Spinal cord (tissue), 10 donors: ENCODE data around the gene NOX3. TPM values are rescaled to one million over a fixed set of nuclear protein-coding genes. Genes with fewer than 3 reads are reported as not detected.

Source experiments
- DNase-seq, 6 donors: peaks; one replicate each; pipeline versions ENCODE4 v3.0.0 to v3.0.0-alpha.2; 2013 to 2015; ENCODE audit warnings: low spot score in 6 of 6, low read depth in 4 of 6
- H3K27ac ChIP-seq: one replicate; pipeline ENCODE4 v1.5.1; 2013; ENCODE audit warnings: low read depth, low read length, control low read depth
- H3K27me3 ChIP-seq: one replicate; pipeline ENCODE4 v1.6.1; 2013; ENCODE audit warnings: low read length; ENCODE audit not compliant: control insufficient read depth, insufficient read depth
- H3K36me3 ChIP-seq: one replicate; pipeline ENCODE4 v1.6.1; 2013; ENCODE audit warnings: low read length; ENCODE audit not compliant: control insufficient read depth, insufficient read depth
- H3K4me1 ChIP-seq: one replicate; pipeline ENCODE4 v1.6.1; 2013; ENCODE audit warnings: low read length; ENCODE audit not compliant: control insufficient read depth, insufficient read depth
- H3K4me3 ChIP-seq: one replicate; pipeline ENCODE4 v1.5.1; 2013; ENCODE audit warnings: low read depth, low read length, control low read depth
- H3K9me3 ChIP-seq: one replicate; pipeline ENCODE4 v1.6.1; 2013; ENCODE audit warnings: low read length; ENCODE audit not compliant: control insufficient read depth, insufficient read depth
- WGBS: methylation state at CpG from one replicate; pipeline ENCODE4 v1.1.5; 2013; ENCODE audit warnings: missing lambda C conversion rate; ENCODE audit not compliant: insufficient coverage; 5-methylcytosine and 5-hydroxymethylcytosine counted together
- polyA plus RNA-seq, 2 donors: library from polyadenylated mRNA; unstranded; fragments of 120-200 nt; gene quantifications; one replicate each; pipeline ENCODE4 v1.2.1, GENCODE V29; 2013; ENCODE audit not compliant: insufficient read length in 2 of 2
- total RNA-seq, 2 donors: library from RNA; depleted of rRNA in 1 of 2; stranded (reverse); fragments of 120-200 nt in 1 of 2; fragments of >200 nt in 1 of 2; gene quantifications; one replicate each; pipeline versions ENCODE4 v1.2.3 to v1.2.4, GENCODE V29; 2013 to 2014
- donor health status: healthy.

Gene NOX3
- total and polyA plus RNA-seq, 4 donors, result not detected

GRCh38 chr6:155382338-155382685 is 73.3 kb downstream of the NOX3 start:
- Histone ChIP-seq H3K4me1 (no peaks in the 10 kb centered on the region), H3K4me3 (no peak overlapping the region), H3K27me3 (no peaks in the 10 kb centered on the region), H3K9me3 (peaks cover 1% of the 10 kb centered on the region), H3K36me3 (no peaks in the 10 kb centered on the region), H3K27ac (no peak overlapping the region)
- no peak for DNase-seq
- no CpG with 5 or more reads among the region's 3 CpGs for WGBS

GRCh38 chr6:155381673-155382337 is 73.8 kb downstream of the NOX3 start:
- DNase-seq, result no peak
- Histone ChIP-seq H3K27me3 (no peaks in the 10 kb centered on the region), H3K4me3 (no peak overlapping the region), H3K4me1 (no peaks in the 10 kb centered on the region), H3K9me3 (no peaks in the 10 kb centered on the region), H3K27ac (no peak overlapping the region), H3K36me3 (no peaks in the 10 kb centered on the region)
- WGBS, result 100% methylated on average over 1 of the region's 5 CpGs

- no CpG with 5 or more reads among the region's 8 CpGs for WGBS
- Histone ChIP-seq H3K4me3 (no peak overlapping the region), H3K27me3 (no peaks in the 10 kb centered on the region), H3K9me3 (no peaks in the 10 kb centered on the region), H3K27ac (no peak overlapping the region), H3K36me3 (no peaks in the 10 kb centered on the region), H3K4me1 (no peaks in the 10 kb centered on the region)
- DNase-seq, result peak in 2 of 6 donors; percentile 26 to 74
Measured at GRCh38 chr6:155380666-155381332, 74.8 kb downstream of the NOX3 start.

GRCh38 chr6:155378724-155379123 is 76.9 kb downstream of the NOX3 start:
- WGBS, result 87% methylated on average over 2 of the region's 3 CpGs

GRCh38 chr6:155378276-155378675 is 77.4 kb downstream of the NOX3 start:
- DNase-seq, result no peak
- Histone ChIP-seq H3K9me3 (no peaks in the 10 kb centered on the region), H3K27me3 (no peaks in the 10 kb centered on the region), H3K4me3 (no peak overlapping the region), H3K27ac (no peak overlapping the region), H3K4me1 (no peaks in the 10 kb centered on the region), H3K36me3 (no peaks in the 10 kb centered on the region)

More at GRCh38 chr6:155378724-155379123, 76.9 kb downstream of the NOX3 start:
- H3K4me3 ChIP-seq, result no peak overlapping the region
- H3K9me3 ChIP-seq, result no peaks in the 10 kb centered on the region
- DNase-seq, result no peak
- no peak overlapping the region for H3K27ac ChIP-seq
- no peaks in the 10 kb centered on the region for H3K27me3 ChIP-seq
- H3K36me3 ChIP-seq, result no peaks in the 10 kb centered on the region
- H3K4me1 ChIP-seq, result no peaks in the 10 kb centered on the region

GRCh38 chr6:155377061-155377460 is 78.6 kb downstream of the NOX3 start:
- Histone ChIP-seq H3K27ac (no peak overlapping the region), H3K4me1 (no peaks in the 10 kb centered on the region), H3K36me3 (no peaks in the 10 kb centered on the region), H3K4me3 (no peak overlapping the region), H3K9me3 (no peaks in the 10 kb centered on the region), H3K27me3 (no peaks in the 10 kb centered on the region)
- DNase-seq, result no peak
- WGBS, result no CpG with 5 or more reads among the region's 1 CpG

GRCh38 chr6:155375801-155376200 is 79.8 kb downstream of the NOX3 start:
- Histone ChIP-seq H3K4me1 (no peaks in the 10 kb centered on the region), H3K4me3 (no peak overlapping the region), H3K9me3 (no peaks in the 10 kb centered on the region), H3K27me3 (no peaks in the 10 kb centered on the region), H3K27ac (no peak overlapping the region), H3K36me3 (no peaks in the 10 kb centered on the region)
- WGBS, result no CpG with 5 or more reads among the region's 2 CpGs
- DNase-seq, result no peak

- H3K9me3 ChIP-seq, result no peaks in the 10 kb centered on the region
- no CpG with 5 or more reads among the region's 2 CpGs for WGBS
Measured at GRCh38 chr6:155374681-155375080, 81.0 kb downstream of the NOX3 start.

GRCh38 chr6:155373276-155373675 is 82.4 kb downstream of the NOX3 start:
- no peak overlapping the region for H3K4me3 ChIP-seq
- no peaks in the 10 kb centered on the region for H3K9me3 ChIP-seq
- no peak overlapping the region for H3K27ac ChIP-seq
- no peaks in the 10 kb centered on the region for H3K4me1 ChIP-seq
- no peaks in the 10 kb centered on the region for H3K36me3 ChIP-seq
- DNase-seq, result no peak
- WGBS, result no CpG with 5 or more reads among the region's 3 CpGs
- H3K27me3 ChIP-seq, result no peaks in the 10 kb centered on the region

More at GRCh38 chr6:155374681-155375080, 81.0 kb downstream of the NOX3 start:
- Histone ChIP-seq H3K36me3 (no peaks in the 10 kb centered on the region), H3K4me1 (no peaks in the 10 kb centered on the region), H3K27me3 (no peaks in the 10 kb centered on the region), H3K27ac (no peak overlapping the region), H3K4me3 (no peak overlapping the region)
- DNase-seq, result no peak

GRCh38 chr6:155372256-155372655 is 83.4 kb downstream of the NOX3 start:
- Histone ChIP-seq H3K27me3 (no peaks in the 10 kb centered on the region), H3K27ac (no peak overlapping the region), H3K4me3 (no peak overlapping the region), H3K4me1 (no peaks in the 10 kb centered on the region), H3K36me3 (no peaks in the 10 kb centered on the region), H3K9me3 (no peaks in the 10 kb centered on the region)
- WGBS, result 67% methylated on average over 3 of the region's 4 CpGs
- no peak for DNase-seq
